Mucosa of descending colon (tissue), 3 donors: ENCODE data around the gene BTBD16. TPM values are rescaled to one million over a fixed set of nuclear protein-coding genes. Genes with fewer than 3 reads are reported as not detected.

Experiments
- ATAC-seq: fragments of 200-7000 bp; cut with Tn5 transposase; one replicate; pipeline ENCODE4 v1.9.1; 2020; ENCODE audit warnings: mild to moderate bottlenecking, moderate library complexity
- DNase-seq, 3 donors: peaks; one replicate each; pipeline ENCODE4 v3.0.0-alpha.2; 2020
- H3K36me3 ChIP-seq: fragments of 200-600 bp; one replicate; pipeline ENCODE4 v1.8.0; 2021; ENCODE audit warnings: low read depth, mild to moderate bottlenecking
- H3K4me1 ChIP-seq: fragments of 200-600 bp; one replicate; pipeline ENCODE4 v1.8.0; 2021; ENCODE audit warnings: low read depth, mild to moderate bottlenecking
- H3K4me3 ChIP-seq: fragments of 200-600 bp; one replicate; pipeline ENCODE4 v1.8.0; 2021; ENCODE audit warnings: mild to moderate bottlenecking
- H3K9me3 ChIP-seq: fragments of 200-600 bp; one replicate; pipeline ENCODE4 v1.8.0; 2021; ENCODE audit warnings: mild to moderate bottlenecking
- CTCF ChIP-seq: fragments of 200-600 bp; IDR thresholded peaks from one replicate; pipeline ENCODE4 v1.8.0; 2022; ENCODE audit warnings: antibody characterized with exemption, mild to moderate bottlenecking
- intact Hi-C, 2 donors: fragments of 100-400 bp; cut with DNase I in 1 of 2; cut with micrococcal nuclease in 1 of 2; formaldehyde crosslinking; loops; one replicate each; pipeline versions ENCODE4 v1.11.0 to v1.11.1; 2022; cut with DNase I, micrococcal nuclease
- total RNA-seq, 3 donors: library from RNA; stranded (reverse); fragmentation: NEBNext Ultra II Directional in 2 of 3; extraction: Animal tissue kit (Norgen Biotek cat#: 25700) in 2 of 3; gene quantifications; one replicate each; pipeline versions ENCODE4 v1.2.1 to v1.2.4, GENCODE V29; 2021 to 2023
- donor health status: DM: no; HTN: no; CAD: no; lungs with moderate emphysema.
- donor health status: DM: no; HTN: no; CAD: no.
- donor health status: DM: no; HTN: yes; CAD: no.

BTBD16 gene
- total RNA-seq, 3 donors from 2014 or later: 0.16 to 0.60 (median 0.26) TPM

GRCh38 chr10:122344741-122345258 is 73.7 kb downstream of the BTBD16 start:
- intact Hi-C loops: no loop called here
- ATAC-seq (peak; percentile 89), DNase-seq (peak; percentile 56 to 60 (median 59))
- no peaks in the 10 kb centered on the region for H3K4me1 ChIP-seq
- no peak overlapping the region for H3K4me3 ChIP-seq
- TF ChIP-seq CTCF: no peak
- H3K36me3 ChIP-seq: no peaks in the 10 kb centered on the region
- H3K9me3 ChIP-seq: no peaks in the 10 kb centered on the region

- no peaks in the 10 kb centered on the region for H3K4me1 ChIP-seq
These were observed 75.3 kb downstream of the BTBD16 start for GRCh38 chr10:122346326-122346950.

GRCh38 chr10:122347170-122347841 is 76.2 kb downstream of the BTBD16 start:
- no peak for TF ChIP-seq CTCF
- DNase-seq: no peak
- ATAC-seq: peak; percentile 30
- Histone ChIP-seq H3K4me3 (no peak overlapping the region), H3K36me3 (no peaks in the 10 kb centered on the region), H3K4me1 (no peaks in the 10 kb centered on the region), H3K9me3 (no peaks in the 10 kb centered on the region)
- intact Hi-C loops: no loop called here

More at GRCh38 chr10:122346326-122346950, 75.3 kb downstream of the BTBD16 start:
- TF ChIP-seq CTCF: no peak
- Histone ChIP-seq H3K4me3 (no peak overlapping the region), H3K9me3 (no peaks in the 10 kb centered on the region), H3K36me3 (no peaks in the 10 kb centered on the region)
- ATAC-seq (no peak), DNase-seq (no peak)
- intact Hi-C loops: no loop called here

DNA sequence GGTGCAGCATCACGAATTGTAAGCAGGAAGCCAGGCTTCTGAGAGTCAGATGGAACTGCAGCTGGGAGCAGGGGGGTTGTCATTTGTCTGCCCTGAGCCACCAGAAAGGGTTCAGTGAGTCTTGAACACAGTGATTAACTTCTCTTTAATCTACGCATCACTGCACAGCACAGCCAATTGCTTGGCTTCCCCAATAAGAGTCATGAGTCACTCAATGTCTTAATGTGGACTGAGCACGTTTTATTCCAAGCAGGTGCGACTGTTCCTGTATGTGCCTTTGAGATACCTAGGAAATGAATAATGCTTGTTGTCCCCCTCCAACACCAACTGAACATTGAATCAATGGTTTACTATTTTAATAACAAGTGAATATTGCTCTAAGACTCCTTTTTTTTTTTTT is 77.4 kb downstream of the BTBD16 start:
- no peak overlapping the region for H3K4me3 ChIP-seq
- no peak for DNase-seq
- TF ChIP-seq CTCF: no peak
- peak; percentile 43 for ATAC-seq
- no peaks in the 10 kb centered on the region for H3K36me3 ChIP-seq
- intact Hi-C loops: no loop called here
- no peaks in the 10 kb centered on the region for H3K4me1 ChIP-seq
- H3K9me3 ChIP-seq: no peaks in the 10 kb centered on the region

- peak; percentile 26 for ATAC-seq
- Histone ChIP-seq H3K4me3 (no peak overlapping the region), H3K9me3 (no peaks in the 10 kb centered on the region), H3K36me3 (no peaks in the 10 kb centered on the region), H3K4me1 (no peaks in the 10 kb centered on the region)
- no peak for TF ChIP-seq CTCF
- no peak for DNase-seq
- intact Hi-C loops: no loop called here
These were observed 77.9 kb downstream of the BTBD16 start for GRCh38 chr10:122348935-122349361.
